ENCODE data around the gene CISH.

GRCh38 chr3:50653937-50654595 is 42.5 kb upstream of the CISH start:
- TF ChIP-seq CTCF (IDR thresholded peaks at IDR 0.05; ENCODE audit: low read depth, low read length) (no peak), MYC (IDR thresholded peaks at IDR 0.05; ENCODE audit: low read depth, low read length) (no peak), POLR2A (IDR thresholded peaks at IDR 0.05; ENCODE audit: extremely low read depth, insufficient read length) (no peak), MAX (IDR thresholded peaks at IDR 0.05; ENCODE audit: low read depth, low read length) (no peak)

Measured in NB4 (cell line).